Neuronal stem cell (in vitro differentiated cells): ENCODE measurements around the gene DHX58.
"Not testable (repeated sequence)": the region's sequence is repeated elsewhere in the genome, so short reads cannot be mapped to it uniquely, and the experiment has no call there.

Experiments used
- DNase-seq: peaks from one replicate; pipeline ENCODE4 v3.0.0-alpha.2; 2013; ENCODE audit warnings: low spot score
- H2AFZ ChIP-seq: one replicate; pipeline ENCODE4 v1.6.1; 2013; ENCODE audit warnings: mild to moderate bottlenecking, low read length, inconsistent platforms
- H2AK5ac ChIP-seq: 2 replicates; pipeline ENCODE4 v1.6.1; 2013; ENCODE audit warnings: low read depth, mild to moderate bottlenecking, inconsistent platforms, low read length, moderate library complexity, mixed read lengths
- H2BK120ac ChIP-seq: 2 replicates; pipeline ENCODE4 v1.6.1; 2013; ENCODE audit warnings: low read depth, mild to moderate bottlenecking, inconsistent platforms, low read length, moderate library complexity, mixed read lengths
- H2BK12ac ChIP-seq: one replicate; pipeline ENCODE4 v1.6.1; 2013; ENCODE audit warnings: low read length, inconsistent platforms
- H2BK15ac ChIP-seq: 2 replicates; pipeline ENCODE4 v1.6.1; 2013; ENCODE audit warnings: mild to moderate bottlenecking, low read length, inconsistent platforms, mixed read lengths
- H2BK5ac ChIP-seq: one replicate; pipeline ENCODE4 v1.6.1; 2013; ENCODE audit warnings: inconsistent platforms, mild to moderate bottlenecking, low read length, moderate library complexity
- H3K14ac ChIP-seq: one replicate; pipeline ENCODE4 v1.6.1; 2013; ENCODE audit warnings: low read length, inconsistent platforms
- H3K18ac ChIP-seq: 2 replicates; pipeline ENCODE4 v1.6.1; 2013; ENCODE audit warnings: low read length, inconsistent platforms
- H3K23ac ChIP-seq: 2 replicates; pipeline ENCODE4 v1.6.1; 2013; ENCODE audit warnings: low read depth, mild to moderate bottlenecking, mixed read lengths, low read length, inconsistent platforms; ENCODE audit not compliant: poor library complexity
- H3K27ac ChIP-seq: replicated peaks from 3 replicates; pipeline ENCODE4 v1.5.1; 2013; ENCODE audit warnings: low read length, inconsistent platforms
- H3K27me3 ChIP-seq, 3 experiments: 2 replicates each; pipeline ENCODE4 v1.6.1; 2013; ENCODE audit warnings: low read length in 3 of 3, mild to moderate bottlenecking in 2 of 3, inconsistent platforms in 1 of 3, low read depth in 1 of 3, mixed read lengths in 1 of 3, moderate library complexity in 1 of 3; ENCODE audit not compliant: control insufficient read depth in 3 of 3, insufficient read depth in 3 of 3
- H3K36me3 ChIP-seq, 2 donors: replicated peaks in 1 of 2; 2 replicates each; pipeline ENCODE4 v1.6.1; 2013; ENCODE audit warnings: low read length in 2 of 2; ENCODE audit not compliant: control insufficient read depth in 2 of 2, insufficient read depth in 2 of 2
- H3K4ac ChIP-seq: 2 replicates; pipeline ENCODE4 v1.6.1; 2013; ENCODE audit warnings: inconsistent platforms, mild to moderate bottlenecking, low read length, moderate library complexity
- H3K4me1 ChIP-seq, 2 donors: 1 replicate in 1 of 2; 2 replicates in 1 of 2; pipeline ENCODE4 v1.6.1; 2013; ENCODE audit warnings: low read length in 2 of 2, low read depth in 1 of 2; ENCODE audit not compliant: control insufficient read depth in 2 of 2, insufficient read depth in 1 of 2
- H3K4me2 ChIP-seq: one replicate; pipeline ENCODE4 v1.6.1; 2013; ENCODE audit warnings: mild to moderate bottlenecking, low read length, inconsistent platforms; ENCODE audit not compliant: insufficient read depth, poor library complexity, severe bottlenecking
- H3K4me3 ChIP-seq, 2 donors: 2 replicates each; pipeline ENCODE4 v1.5.1; 2013; ENCODE audit warnings: low read length in 2 of 2, mild to moderate bottlenecking in 2 of 2, inconsistent platforms in 1 of 2, moderate library complexity in 1 of 2
- H3K79me1 ChIP-seq: one replicate; pipeline ENCODE4 v1.6.1; 2013; ENCODE audit warnings: low read depth, mild to moderate bottlenecking, inconsistent platforms, low read length, moderate library complexity
- H3K9ac ChIP-seq: one replicate; pipeline ENCODE4 v1.6.1; 2013; ENCODE audit warnings: mild to moderate bottlenecking, low read depth, low read length, inconsistent platforms; ENCODE audit not compliant: poor library complexity
- H3K9me3 ChIP-seq, 2 donors: replicated peaks in 1 of 2; 2 replicates each; pipeline versions ENCODE3 to v1.6.1; 2013; ENCODE audit warnings: low read length in 2 of 2, mild to moderate bottlenecking in 2 of 2, inconsistent platforms in 1 of 2, low read depth in 1 of 2, mixed read lengths in 1 of 2, moderate library complexity in 1 of 2; ENCODE audit not compliant: control insufficient read depth in 2 of 2, insufficient read depth in 1 of 2
- H4K8ac ChIP-seq: one replicate; pipeline ENCODE4 v1.6.1; 2013; ENCODE audit warnings: low read depth, mild to moderate bottlenecking, inconsistent platforms, low read length, moderate library complexity
- H4K91ac ChIP-seq: one replicate; pipeline ENCODE4 v1.6.1; 2013; ENCODE audit warnings: low read length, low read depth, mild to moderate bottlenecking, inconsistent platforms; ENCODE audit not compliant: poor library complexity
- WGBS, 2 donors: extraction: QIAGEN DNeasy Blood & Tissue Kit; methylation state at CpG; one replicate each; pipeline ENCODE4 v1.1.7; 2013; ENCODE audit warnings: missing lambda C conversion rate in 2 of 2, mixed read lengths in 1 of 2; ENCODE audit not compliant: insufficient read length in 2 of 2, insufficient replicate concordance in 1 of 2; ENCODE audit errors: extremely low coverage in 2 of 2; 5-methylcytosine and 5-hydroxymethylcytosine counted together

DHX58 gene

GRCh38 chr17:42141382-42141781 is 28.9 kb upstream of the DHX58 start:
- no peak overlapping the region for H3K9ac ChIP-seq
- no peak overlapping the region for H2AK5ac ChIP-seq
- no peak overlapping the region for H3K4me2 ChIP-seq
- H3K27ac ChIP-seq = no peak overlapping the region
- peaks cover 2% of the 10 kb centered on the region for H3K79me1 ChIP-seq
- no peaks in the 10 kb centered on the region for H3K27me3 ChIP-seq
- H3K4ac ChIP-seq = no peak overlapping the region
- no peak overlapping the region for H2BK5ac ChIP-seq
- no peak overlapping the region for H2AFZ ChIP-seq
- peaks cover 7 to 18% of the 10 kb centered on the region in 2 donors for H3K4me1 ChIP-seq
- no peak overlapping the region for H4K8ac ChIP-seq
- H3K36me3 ChIP-seq = peaks cover 6 to 36% of the 10 kb centered on the region in 2 donors
- no peak for DNase-seq
- no peak overlapping the region for H4K91ac ChIP-seq
- no peak overlapping the region for H3K18ac ChIP-seq
- H3K9me3 ChIP-seq = no peaks in the 10 kb centered on the region
- H2BK120ac ChIP-seq = no peak overlapping the region
- H3K4me3 ChIP-seq = no peak overlapping the region
- WGBS, 2 donors = no CpG with 5 or more reads among the region's 8 CpGs
- no peak overlapping the region for H3K14ac ChIP-seq
- no peak overlapping the region for H3K23ac ChIP-seq
- no peak overlapping the region for H2BK12ac ChIP-seq
- no peak overlapping the region for H2BK15ac ChIP-seq

- not testable (repeated sequence) for H2BK120ac ChIP-seq, H2AFZ ChIP-seq, H2AK5ac ChIP-seq, H3K9ac ChIP-seq, H3K14ac ChIP-seq, H3K27me3 ChIP-seq, H4K8ac ChIP-seq, H4K91ac ChIP-seq, H3K18ac ChIP-seq, H3K9me3 ChIP-seq, H3K4ac ChIP-seq, H2BK15ac ChIP-seq, H3K23ac ChIP-seq, H2BK5ac ChIP-seq, H3K27ac ChIP-seq, H3K79me1 ChIP-seq, H3K4me3 ChIP-seq, H3K4me2 ChIP-seq, H2BK12ac ChIP-seq, DNase-seq
- peaks cover 7 to 18% of the 10 kb centered on the region in 2 donors for H3K4me1 ChIP-seq
- H3K36me3 ChIP-seq = peaks cover 8 to 40% of the 10 kb centered on the region in 2 donors
- no CpG with 5 or more reads among the region's 7 CpGs for WGBS, 2 donors
Observed at GRCh38 chr17:42140690-42141089, 28.2 kb upstream of the DHX58 start.

GRCh38 chr17:42138749-42139492 is 26.4 kb upstream of the DHX58 start:
- no peak overlapping the region for H3K23ac ChIP-seq
- H3K4ac ChIP-seq = no peak overlapping the region
- H2BK12ac ChIP-seq = no peak overlapping the region
- H4K8ac ChIP-seq = no peak overlapping the region
- H3K27ac ChIP-seq = no peak overlapping the region
- H4K91ac ChIP-seq = no peak overlapping the region
- no peaks in the 10 kb centered on the region for H3K27me3 ChIP-seq
- no peaks in the 10 kb centered on the region for H3K9me3 ChIP-seq
- no peak overlapping the region for H2AK5ac ChIP-seq
- peaks cover 5 to 36% of the 10 kb centered on the region in 2 donors for H3K36me3 ChIP-seq
- DNase-seq = no peak
- no peak overlapping the region for H3K14ac ChIP-seq
- no CpG with 5 or more reads among the region's 7 CpGs for WGBS, 2 donors
- H2BK15ac ChIP-seq = no peak overlapping the region
- H2AFZ ChIP-seq = no peak overlapping the region
- H3K4me1 ChIP-seq = peaks cover 7 to 18% of the 10 kb centered on the region in 2 donors
- no peak overlapping the region for H3K18ac ChIP-seq
- no peak overlapping the region for H3K9ac ChIP-seq
- no peak overlapping the region for H2BK120ac ChIP-seq
- no peak overlapping the region for H2BK5ac ChIP-seq
- no peak overlapping the region for H3K4me2 ChIP-seq
- no peak overlapping the region for H3K4me3 ChIP-seq
- H3K79me1 ChIP-seq = peaks cover 2% of the 10 kb centered on the region

- H3K79me1 ChIP-seq = peaks cover 2% of the 10 kb centered on the region
- WGBS, 2 donors = no CpG with 5 or more reads among the region's 3 CpGs
- no peak for DNase-seq
- H3K27ac ChIP-seq = no peak overlapping the region
- no peak overlapping the region for H3K18ac ChIP-seq
- H3K14ac ChIP-seq = no peak overlapping the region
- peaks cover 0 to 4% of the 10 kb centered on the region in 2 donors for H3K4me1 ChIP-seq
- no peak overlapping the region for H3K4me2 ChIP-seq
- H4K8ac ChIP-seq = no peak overlapping the region
- H2AFZ ChIP-seq = no peak overlapping the region
- no peak overlapping the region for H2AK5ac ChIP-seq
- H2BK120ac ChIP-seq = no peak overlapping the region
- H3K36me3 ChIP-seq = peaks cover 5 to 44% of the 10 kb centered on the region in 2 donors
- H4K91ac ChIP-seq = no peak overlapping the region
- H2BK15ac ChIP-seq = no peak overlapping the region
- H2BK12ac ChIP-seq = no peak overlapping the region
- no peak overlapping the region for H2BK5ac ChIP-seq
- H3K9ac ChIP-seq = no peak overlapping the region
- H3K9me3 ChIP-seq = no peaks in the 10 kb centered on the region
- H3K4ac ChIP-seq = no peak overlapping the region
- H3K27me3 ChIP-seq = no peaks in the 10 kb centered on the region
- H3K23ac ChIP-seq = no peak overlapping the region
- H3K4me3 ChIP-seq = no peak overlapping the region
Observed at GRCh38 chr17:42136654-42137051, 24.1 kb upstream of the DHX58 start.
